ENCODE data around the gene RORB.

RORB gene

GRCh38 chr9:74595286-74595685 lies 98.2 kb downstream of the RORB start:
- no peak for DNase-seq (ENCODE audit: low read depth, low spot score)

- DNase-seq (ENCODE audit: low read depth, low spot score), result no peak
These were observed 101.7 kb downstream of the RORB start for GRCh38 chr9:74598874-74599273.

- DNase-seq (ENCODE audit: low read depth, low spot score), result no peak
These were observed 112.7 kb downstream of the RORB start for GRCh38 chr9:74609671-74610405.

GRCh38 chr9:74610523-74611061 lies 113.5 kb downstream of the RORB start:
- no peak for DNase-seq (ENCODE audit: low read depth, low spot score)

GRCh38 chr9:74630228-74630627 lies 133.1 kb downstream of the RORB start:
- no peak for DNase-seq (ENCODE audit: low read depth, low spot score)

GRCh38 chr9:74639112-74639511 lies 142.0 kb downstream of the RORB start:
- DNase-seq (ENCODE audit: low read depth, low spot score), result no peak

- no peak for DNase-seq (ENCODE audit: low read depth, low spot score)
These were observed 145.2 kb downstream of the RORB start for GRCh38 chr9:74642376-74642775.

- no peak for DNase-seq (ENCODE audit: low read depth, low spot score)
These were observed 146.3 kb downstream of the RORB start for GRCh38 chr9:74643303-74643923.

- no peak for DNase-seq (ENCODE audit: low read depth, low spot score)
These were observed 146.9 kb downstream of the RORB start for GRCh38 chr9:74644023-74644422.

- DNase-seq (ENCODE audit: low read depth, low spot score), result no peak
These were observed 148.0 kb downstream of the RORB start for GRCh38 chr9:74645007-74645639.

GRCh38 chr9:74653410-74654080 lies 156.4 kb downstream of the RORB start:
- no peak for DNase-seq (ENCODE audit: low read depth, low spot score)

- DNase-seq (ENCODE audit: low read depth, low spot score), result no peak
These were observed 165.5 kb downstream of the RORB start for GRCh38 chr9:74662674-74663073.

GRCh38 chr9:74663439-74663838 lies 166.3 kb downstream of the RORB start:
- no peak for DNase-seq (ENCODE audit: low read depth, low spot score)

GRCh38 chr9:74666625-74667316 lies 169.6 kb downstream of the RORB start:
- no peak for DNase-seq (ENCODE audit: low read depth, low spot score)

- DNase-seq (ENCODE audit: low read depth, low spot score), result no peak
These were observed 175.1 kb downstream of the RORB start for GRCh38 chr9:74672237-74672636.

GRCh38 chr9:74674077-74674476 lies 176.9 kb downstream of the RORB start:
- DNase-seq (ENCODE audit: low read depth, low spot score), result no peak

- no peak for DNase-seq (ENCODE audit: low read depth, low spot score)
These were observed 184.8 kb downstream of the RORB start for GRCh38 chr9:74681906-74682305.

- no peak for DNase-seq (ENCODE audit: low read depth, low spot score)
These were observed 186.2 kb downstream of the RORB start for GRCh38 chr9:74683322-74683721.

- no peak for DNase-seq (ENCODE audit: low read depth, low spot score)
These were observed 193.9 kb downstream of the RORB start for GRCh38 chr9:74691058-74691457.

- DNase-seq (ENCODE audit: low read depth, low spot score), result no peak
These were observed 199.4 kb downstream of the RORB start for GRCh38 chr9:74696520-74696919.

GRCh38 chr9:74697535-74697934 lies 200.4 kb downstream of the RORB start:
- no peak for DNase-seq (ENCODE audit: low read depth, low spot score)

GRCh38 chr9:74711341-74711740 lies 214.2 kb downstream of the RORB start:
- DNase-seq (ENCODE audit: low read depth, low spot score), result no peak

Data from smooth muscle cell of the brain vasculature (primary cell).